Panc1 (cell line): ENCODE data around the gene PROX1.

Source experiments
- CTCF ChIP-seq: fragments of 450-650 bp; IDR thresholded peaks from 2 replicates; pipeline ENCODE4 v1.5.1; 2017; ENCODE audit warnings: mild to moderate bottlenecking
- POLR2AphosphoS5 ChIP-seq: IDR thresholded peaks from 2 replicates; pipeline ENCODE4 v1.6.1; 2012; ENCODE audit warnings: mild to moderate bottlenecking, low read depth, low read length, moderate library complexity
- REST ChIP-seq, 2 experiments: IDR thresholded peaks; 2 replicates each; pipeline ENCODE4 v1.6.1; 2011 to 2012; ENCODE audit warnings: low read depth in 2 of 2, control low read depth in 1 of 2, low read length in 1 of 2, mild to moderate bottlenecking in 1 of 2, moderate library complexity in 1 of 2; ENCODE audit not compliant: insufficient read depth in 1 of 2

GRCh38 chr1:214078950-214079349 is 91.2 kb downstream of the PROX1 start:
- TF ChIP-seq REST (IDR thresholded peaks at IDR 0.05; ENCODE audit: insufficient read depth in 1 of 2, low read depth in 2 of 2, low read length in 1 of 2) (no peak), CTCF (no peak), POLR2AphosphoS5 (no peak)
